NCI-H524 (cell line): Measurements from ENCODE around the gene OR6Q1.

ENCODE experiments used
- DNase-seq, 2 experiments: peaks; one replicate each; lab custom pipeline; 2025; lab: John Stamatoyannopoulos, UW

Gene OR6Q1

DNA sequence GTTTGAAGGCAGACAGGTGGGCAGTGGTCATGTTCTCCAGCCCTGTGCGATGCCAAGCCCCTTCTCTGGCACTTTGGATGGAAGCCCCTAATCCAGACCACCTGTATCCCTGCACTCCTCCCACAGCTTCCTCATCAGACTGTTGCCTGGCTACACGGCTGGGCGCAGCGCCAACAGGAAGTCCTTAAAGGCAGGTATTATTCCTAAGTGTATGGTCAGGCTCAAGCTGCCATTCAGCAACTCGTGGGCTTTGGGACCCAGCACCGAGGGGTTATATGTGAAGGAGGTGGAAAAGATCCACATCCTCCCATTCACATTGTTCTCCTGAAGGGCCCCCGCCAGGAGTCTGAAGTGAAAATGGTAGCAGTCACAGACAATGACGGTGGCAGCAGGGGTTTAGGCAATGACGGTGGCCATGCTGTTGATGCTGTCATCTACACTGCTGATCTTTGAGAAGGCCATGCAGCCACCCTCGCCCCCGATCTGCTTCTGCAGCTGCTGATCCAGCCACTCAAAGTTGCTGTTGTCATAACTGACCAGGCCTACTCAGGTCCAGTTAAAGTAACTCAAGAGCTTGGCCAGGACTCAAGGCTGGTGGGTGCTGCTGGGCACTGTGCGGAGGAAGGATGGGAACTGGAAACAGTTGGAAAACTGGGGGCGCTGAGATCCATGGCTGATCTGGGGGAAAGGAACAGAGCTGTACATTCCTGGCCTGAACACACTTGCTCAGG lies 27.7 kb downstream of the OR6Q1 start:
- no peak for DNase-seq

DNA sequence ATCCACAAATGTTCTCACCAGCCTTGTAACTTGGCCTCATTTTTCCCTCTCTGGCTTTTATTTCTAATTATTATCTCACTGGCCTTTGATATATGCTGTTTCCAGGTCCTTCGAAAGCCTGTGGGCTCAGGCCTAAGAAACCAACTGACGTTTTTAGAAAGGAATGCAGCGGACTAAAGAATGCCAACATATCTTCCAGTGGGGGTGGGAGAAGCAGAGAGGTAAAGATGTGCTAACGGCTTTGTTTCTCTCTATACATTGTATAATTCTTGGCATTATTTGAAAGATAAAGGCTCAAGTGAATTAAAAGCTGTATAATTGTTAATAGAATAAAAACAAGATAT lies 28.2 kb downstream of the OR6Q1 start:
- DNase-seq: no peak

DNA sequence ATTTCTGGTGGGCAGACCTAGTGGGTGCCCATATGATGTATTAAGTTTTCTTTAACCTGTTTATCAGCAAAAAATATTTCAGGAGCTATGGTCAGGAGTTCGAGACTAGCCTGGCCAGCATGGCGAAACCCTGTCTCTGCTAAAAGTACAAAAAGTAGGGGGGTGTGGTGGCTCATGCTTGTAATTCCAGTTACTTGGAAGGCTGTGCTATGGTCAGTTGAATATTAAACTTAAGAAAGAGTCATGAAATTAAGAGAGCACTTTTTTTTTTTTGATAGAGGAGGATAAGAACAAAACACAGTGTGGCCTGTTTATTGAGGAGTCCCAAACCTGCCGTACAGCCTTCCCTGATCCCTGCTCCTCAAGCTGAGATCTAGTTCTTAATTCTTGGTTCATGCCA lies 29.8 kb downstream of the OR6Q1 start:
- DNase-seq: no peak

DNA sequence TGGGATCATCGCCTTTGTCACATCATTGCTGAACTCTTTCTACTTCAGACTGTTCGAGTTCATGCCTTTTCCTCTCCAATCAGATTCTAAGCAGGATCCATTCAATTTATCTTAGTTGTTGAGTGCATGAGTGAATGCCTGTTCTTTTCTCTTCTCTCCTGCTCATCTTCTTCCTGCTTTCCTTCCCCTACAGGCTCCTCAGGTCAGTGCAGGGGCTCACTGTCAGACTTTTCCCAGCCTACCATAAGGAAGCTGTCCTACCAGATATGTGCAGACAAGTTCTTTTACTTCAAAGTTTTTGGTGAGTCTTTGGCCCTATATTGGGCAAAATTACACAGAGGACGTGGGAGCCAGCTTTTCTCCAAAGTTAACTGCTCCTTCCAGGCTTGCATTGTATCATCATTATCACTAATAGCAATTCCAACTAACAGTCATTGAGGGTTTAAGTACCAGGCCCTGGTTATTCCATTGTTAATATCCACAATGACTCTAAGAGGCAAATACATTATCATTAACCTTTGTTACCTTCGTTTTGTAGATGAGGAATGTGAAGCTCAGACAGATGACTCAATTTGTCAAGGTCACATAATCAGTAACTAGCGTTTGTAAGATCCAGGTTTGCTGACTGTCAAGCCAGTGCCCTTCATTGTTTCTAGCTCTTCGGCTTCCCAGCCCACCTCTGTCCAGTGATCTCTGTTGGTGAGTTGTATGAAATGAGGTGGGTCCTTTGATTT lies 30.4 kb downstream of the OR6Q1 start:
- no peak for DNase-seq

DNA sequence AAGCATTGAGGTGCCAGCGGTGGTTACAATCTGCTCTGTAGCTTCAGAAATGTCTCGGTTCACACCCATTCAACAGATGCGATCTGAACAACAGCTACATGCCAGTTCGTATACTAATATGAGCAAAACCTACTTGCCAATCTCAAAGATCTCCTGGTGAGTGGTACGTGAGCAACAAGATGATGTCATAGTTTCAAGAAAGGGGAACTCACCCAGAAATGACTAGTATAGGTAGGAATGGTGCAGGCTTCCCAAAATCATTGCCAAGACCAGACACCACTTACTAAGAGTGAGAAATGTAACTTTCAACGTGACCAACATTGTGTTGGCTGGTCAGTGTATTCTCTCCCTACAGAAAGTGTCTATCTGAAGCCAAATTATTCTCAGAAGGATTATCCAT lies 31.1 kb downstream of the OR6Q1 start:
- no peak for DNase-seq

DNA sequence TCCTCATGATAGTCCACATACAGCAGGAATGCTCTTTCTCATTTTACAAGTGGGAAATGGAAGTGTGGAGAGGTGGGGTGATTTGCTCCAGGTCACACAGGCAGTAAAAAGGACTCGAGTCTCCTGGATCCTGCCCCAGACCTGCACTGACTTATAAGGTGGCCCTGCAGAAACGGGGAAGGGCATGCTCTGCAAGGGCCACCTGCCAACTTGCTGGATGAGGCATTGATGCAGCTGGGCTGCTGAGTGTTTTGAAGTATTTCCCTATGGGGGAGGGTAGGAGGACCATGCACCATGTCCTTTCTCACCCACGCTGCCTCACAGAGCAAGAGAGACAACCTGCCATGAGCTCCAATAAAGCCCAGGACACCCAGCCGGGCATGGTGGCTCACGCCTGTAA lies 36.9 kb downstream of the OR6Q1 start:
- no peak for DNase-seq

DNA sequence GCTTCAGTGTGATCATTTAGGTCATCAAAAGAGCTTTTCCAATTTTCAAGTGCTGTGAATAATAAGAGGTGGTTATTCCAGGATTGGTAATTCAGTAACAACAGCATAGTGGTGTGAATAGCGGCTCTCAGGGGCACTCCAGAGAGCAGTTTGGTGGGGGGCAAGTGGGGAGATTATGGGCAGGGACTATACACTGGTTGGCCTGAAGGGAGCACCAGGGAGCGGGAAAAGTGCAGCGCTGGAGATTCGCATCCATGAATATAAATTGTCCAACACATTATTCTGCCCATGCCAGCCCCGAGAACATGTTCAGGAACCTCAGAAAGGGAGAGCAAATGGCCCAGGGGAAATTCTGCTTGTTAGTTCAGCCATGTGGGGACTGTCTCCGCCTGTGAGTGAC lies 37.9 kb downstream of the OR6Q1 start:
- DNase-seq: no peak

DNA sequence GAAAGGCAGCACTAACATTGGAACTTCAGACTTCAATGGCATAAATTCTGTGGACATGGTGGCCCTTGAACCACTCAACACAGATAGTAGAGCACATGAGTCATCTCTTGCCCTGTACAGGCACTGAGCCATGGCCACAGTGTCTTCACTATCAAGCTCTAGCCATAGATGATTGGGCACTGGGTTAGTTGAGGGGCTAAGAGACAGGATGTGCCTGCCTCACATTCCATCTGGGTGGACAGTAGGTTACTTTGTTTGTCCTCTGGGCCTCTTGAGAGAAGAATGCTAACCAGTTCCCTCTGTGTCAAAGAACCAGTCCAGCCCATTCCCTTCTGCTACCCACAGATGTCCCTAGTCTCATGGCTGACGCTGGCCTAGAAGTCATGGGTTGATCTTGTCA lies 39.8 kb downstream of the OR6Q1 start:
- DNase-seq: no peak

DNA sequence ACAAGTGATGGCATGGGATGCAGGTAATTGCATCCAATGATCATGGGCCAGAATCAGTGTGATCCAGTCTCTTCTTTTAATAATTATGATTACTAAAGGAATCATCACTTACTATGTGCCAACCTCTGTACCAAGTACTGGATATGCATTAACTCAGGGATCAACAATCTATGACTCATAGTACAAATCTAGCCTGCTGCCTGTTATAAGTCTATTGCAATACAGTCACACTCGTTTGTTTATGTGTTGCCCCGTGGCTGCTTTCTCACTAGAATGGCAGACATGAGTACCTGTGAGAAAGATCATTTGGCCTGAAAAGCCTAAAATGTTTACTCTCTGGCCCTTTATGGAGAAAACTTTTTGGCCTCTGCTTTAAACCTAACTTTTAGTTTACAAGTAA lies 45.0 kb downstream of the OR6Q1 start:
- no peak for DNase-seq
